Measurements from ENCODE around the gene C1QB.
A peak's percentile ranks its signal among the peaks of the same experiment; 100 is the strongest.

Gene C1QB, protein sequence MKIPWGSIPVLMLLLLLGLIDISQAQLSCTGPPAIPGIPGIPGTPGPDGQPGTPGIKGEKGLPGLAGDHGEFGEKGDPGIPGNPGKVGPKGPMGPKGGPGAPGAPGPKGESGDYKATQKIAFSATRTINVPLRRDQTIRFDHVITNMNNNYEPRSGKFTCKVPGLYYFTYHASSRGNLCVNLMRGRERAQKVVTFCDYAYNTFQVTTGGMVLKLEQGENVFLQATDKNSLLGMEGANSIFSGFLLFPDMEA

DNA sequence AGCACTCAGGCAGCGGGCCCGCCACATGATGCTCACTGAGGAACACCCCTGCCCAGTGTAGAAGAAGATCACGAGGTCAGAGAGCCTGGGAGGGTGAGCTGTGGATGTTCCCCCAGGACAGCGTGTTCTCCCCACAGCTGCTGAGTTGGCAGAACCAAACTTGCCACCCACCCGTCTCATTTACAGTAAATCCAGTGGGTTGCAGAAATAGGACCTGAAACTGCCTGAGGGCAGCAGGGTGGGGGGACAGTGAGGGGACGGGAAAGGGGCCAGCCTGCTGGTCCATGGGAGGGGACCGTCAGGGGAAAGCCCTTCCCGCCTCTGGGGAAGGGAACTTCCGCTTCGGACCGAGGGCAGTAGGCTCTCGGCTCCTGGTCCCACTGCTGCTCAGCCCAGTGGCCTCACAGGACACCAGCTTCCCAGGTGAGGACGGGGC is at the start of gene C1QB:
Gene C1QB, plus strand, starts transcription at position 356 of the 436 bp plus-strand sequence. CDS start 6,227 bp downstream, outside the sequence.
- Mint-ChIP-seq H3K36me3 (ENCODE audit: low read depth) (peaks cover 69% of the 10 kb centered on the region), H3K4me1 (ENCODE audit: low read depth) (peaks cover 79% of the 10 kb centered on the region), H3K9me3 (no peaks in the 10 kb centered on the region), H3K27me3 (peaks cover 25% of the 10 kb centered on the region), H3K4me3 (peak within 1 kb of the TSS; percentile 81), H3K27ac (peak within 1 kb of the TSS; percentile 80)
- intact Hi-C loops (cut with micrococcal nuclease), result no loop called here

DNA sequence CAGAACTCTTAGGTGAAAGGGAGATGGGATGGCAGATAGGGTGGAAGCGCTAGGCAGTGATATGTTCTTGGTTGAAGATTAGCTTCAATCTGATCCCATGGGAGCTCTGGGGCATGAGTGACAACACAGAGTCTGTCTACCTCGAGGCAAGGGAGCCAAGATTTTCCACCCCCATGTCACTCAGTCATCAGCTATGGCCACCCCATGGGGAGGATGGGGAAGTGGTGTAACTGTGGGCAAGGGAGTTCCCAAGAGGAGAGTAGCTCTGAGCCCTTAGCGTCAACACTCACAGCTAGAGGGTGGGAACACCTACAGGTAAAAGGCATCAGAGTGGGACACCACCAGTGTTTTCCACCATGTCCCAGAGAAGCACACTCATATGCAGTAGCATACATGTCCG is 46.9 kb upstream of the C1QB start:
- H3K4me1 Mint-ChIP-seq (ENCODE audit: low read depth), result peaks cover 12% of the 10 kb centered on the region
- no peak overlapping the region for H3K27ac Mint-ChIP-seq
- no peaks in the 10 kb centered on the region for H3K36me3 Mint-ChIP-seq (ENCODE audit: low read depth)
- intact Hi-C loops (cut with micrococcal nuclease), result no loop called here
- no peaks in the 10 kb centered on the region for H3K9me3 Mint-ChIP-seq
- H3K27me3 Mint-ChIP-seq, result peaks cover 43% of the 10 kb centered on the region
- H3K4me3 Mint-ChIP-seq, result no peak overlapping the region

DNA sequence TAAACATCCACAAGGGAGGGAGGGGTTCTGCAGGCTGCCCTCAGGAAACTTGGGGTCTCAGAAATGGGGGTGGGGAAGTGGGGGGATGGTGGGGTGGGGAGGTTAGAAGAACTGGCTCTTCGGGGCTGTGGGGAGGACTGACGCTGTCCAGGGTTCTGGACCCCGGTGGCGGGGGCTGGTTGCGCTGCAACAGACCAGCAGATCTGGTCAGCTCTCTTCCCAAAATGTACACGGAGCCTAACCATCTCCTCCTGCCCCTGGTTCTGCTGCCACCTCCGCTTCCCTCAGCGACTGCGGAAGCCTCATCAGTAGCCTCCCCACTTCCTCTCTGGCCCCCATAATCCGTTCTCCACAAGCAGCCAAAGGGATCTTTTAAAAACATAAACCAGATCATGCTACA is 45.9 kb upstream of the C1QB start:
- H3K27me3 Mint-ChIP-seq, result peaks cover 44% of the 10 kb centered on the region
- H3K27ac Mint-ChIP-seq, result no peak overlapping the region
- H3K4me3 Mint-ChIP-seq, result no peak overlapping the region
- H3K36me3 Mint-ChIP-seq (ENCODE audit: low read depth), result no peaks in the 10 kb centered on the region
- no peaks in the 10 kb centered on the region for H3K9me3 Mint-ChIP-seq
- intact Hi-C loops (cut with micrococcal nuclease), result no loop called here
- H3K4me1 Mint-ChIP-seq (ENCODE audit: low read depth), result peaks cover 12% of the 10 kb centered on the region

DNA sequence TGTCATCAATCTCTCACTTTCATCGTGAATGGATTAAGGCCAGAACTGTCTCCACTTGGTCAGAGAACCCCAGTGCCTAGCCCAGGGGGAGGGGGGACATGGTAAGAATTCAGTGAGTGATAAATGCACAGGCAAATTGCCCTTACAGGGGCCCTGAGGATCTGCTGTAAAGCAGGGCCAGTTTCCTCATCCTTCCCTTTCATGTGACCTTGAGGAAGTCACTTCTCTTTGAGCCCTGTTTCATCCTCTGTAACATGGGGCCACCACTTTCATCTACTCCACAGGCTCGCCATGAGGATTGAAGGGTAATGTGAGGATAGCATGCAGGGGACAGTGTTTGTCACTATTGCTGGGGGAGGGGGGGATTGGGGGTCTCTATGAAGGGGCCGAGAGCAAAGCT is 44.7 kb upstream of the C1QB start:
- intact Hi-C loops (cut with micrococcal nuclease), result no loop called here
- no peak overlapping the region for H3K27ac Mint-ChIP-seq
- H3K4me1 Mint-ChIP-seq (ENCODE audit: low read depth), result peaks cover 12% of the 10 kb centered on the region
- H3K36me3 Mint-ChIP-seq (ENCODE audit: low read depth), result no peaks in the 10 kb centered on the region
- H3K9me3 Mint-ChIP-seq, result no peaks in the 10 kb centered on the region
- peaks cover 45% of the 10 kb centered on the region for H3K27me3 Mint-ChIP-seq
- H3K4me3 Mint-ChIP-seq, result no peak overlapping the region

DNA sequence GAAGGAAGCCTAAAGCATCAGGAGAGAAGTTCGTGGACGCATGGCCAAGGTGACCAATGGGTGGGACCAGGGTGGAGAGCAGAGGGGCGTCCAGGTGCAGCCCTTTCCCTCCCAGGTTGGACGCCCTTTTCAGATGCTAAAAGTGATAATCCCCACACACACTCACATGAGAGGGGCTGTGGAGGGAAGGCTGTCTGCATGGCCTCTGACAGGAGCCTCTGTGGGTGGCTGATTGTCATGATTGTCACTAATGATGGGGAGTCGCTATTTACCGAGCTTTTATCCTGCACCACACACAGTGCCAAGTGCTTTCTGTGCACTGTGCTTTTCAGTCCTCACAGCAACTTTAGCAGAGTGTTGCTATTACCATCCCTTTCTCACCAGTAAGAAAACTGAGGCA is 43.7 kb upstream of the C1QB start:
- Mint-ChIP-seq H3K27ac (no peak overlapping the region), H3K9me3 (no peaks in the 10 kb centered on the region), H3K27me3 (peaks cover 41% of the 10 kb centered on the region), H3K4me3 (no peak overlapping the region), H3K36me3 (ENCODE audit: low read depth) (no peaks in the 10 kb centered on the region), H3K4me1 (ENCODE audit: low read depth) (peaks cover 12% of the 10 kb centered on the region)
- intact Hi-C loops (cut with micrococcal nuclease), result no loop called here

DNA sequence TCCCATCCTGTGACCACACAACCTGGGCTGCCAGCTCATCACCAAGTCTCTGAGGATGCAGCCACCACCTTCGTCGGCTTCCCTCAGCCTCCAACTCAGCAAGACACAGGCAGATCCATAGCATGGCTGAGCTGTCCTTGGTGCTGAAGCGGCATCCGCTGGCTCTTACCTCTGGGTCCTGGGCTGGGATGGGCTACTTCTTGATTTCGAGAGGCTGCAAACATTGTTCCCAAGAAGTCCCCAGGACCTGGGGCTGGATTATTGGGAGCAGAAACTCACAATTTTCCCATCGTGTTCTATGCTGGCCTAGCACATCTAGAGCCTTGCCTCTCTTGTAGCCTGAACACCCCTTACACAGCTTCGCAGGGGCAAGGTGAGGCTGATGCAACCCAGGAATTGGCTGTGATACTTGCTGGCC is 41.5 kb upstream of the C1QB start:
- peaks cover 38% of the 10 kb centered on the region for H3K27me3 Mint-ChIP-seq
- H3K4me1 Mint-ChIP-seq (ENCODE audit: low read depth), result peaks cover 12% of the 10 kb centered on the region
- intact Hi-C loops (cut with micrococcal nuclease), result no loop called here
- H3K36me3 Mint-ChIP-seq (ENCODE audit: low read depth), result no peaks in the 10 kb centered on the region
- H3K4me3 Mint-ChIP-seq, result no peak overlapping the region
- H3K27ac Mint-ChIP-seq, result no peak overlapping the region
- no peaks in the 10 kb centered on the region for H3K9me3 Mint-ChIP-seq

DNA sequence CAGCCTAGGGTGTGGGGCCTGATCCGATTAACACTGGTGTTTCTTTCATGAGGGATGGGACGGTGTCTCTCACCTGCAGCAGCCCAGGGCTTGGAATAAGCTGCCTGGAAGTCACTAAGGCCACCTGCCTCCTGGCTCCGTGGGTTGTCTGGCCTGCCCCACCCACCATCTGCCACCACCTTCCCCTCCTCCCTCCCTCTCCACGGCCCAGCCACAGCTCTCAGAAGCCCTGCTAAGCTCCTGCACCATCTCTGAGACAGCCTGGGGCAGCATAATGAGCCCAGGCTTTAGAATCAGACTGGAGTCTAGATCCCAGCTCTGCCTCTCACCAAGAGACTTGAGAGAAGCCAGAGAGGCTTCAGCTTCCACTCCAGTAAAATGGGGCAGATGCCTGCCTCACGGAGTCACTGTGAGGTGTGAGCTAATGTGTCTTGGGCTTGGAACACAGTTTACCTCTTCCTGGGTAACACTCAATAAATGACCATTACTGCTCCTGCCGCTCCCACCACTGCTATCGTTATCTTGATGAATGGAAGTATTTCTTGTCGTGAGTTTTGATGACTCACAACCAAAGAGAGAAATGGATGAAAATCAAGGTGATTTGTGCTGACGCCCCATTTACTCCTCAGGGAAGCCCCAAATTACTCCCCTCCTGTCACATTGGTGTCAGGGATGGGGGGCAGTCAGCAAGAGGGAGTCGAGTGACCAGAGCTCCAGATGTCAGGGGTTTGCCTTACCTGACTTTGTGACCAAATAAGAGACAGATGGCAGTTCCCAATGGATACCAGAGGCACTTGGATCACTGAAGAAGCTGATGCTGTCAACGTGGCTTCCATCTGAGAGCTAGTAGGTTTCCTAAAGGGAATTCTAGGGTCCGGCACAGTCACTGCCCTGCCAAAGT is 40.1 kb upstream of the C1QB start:
- Mint-ChIP-seq H3K27ac (no peak overlapping the region), H3K9me3 (no peaks in the 10 kb centered on the region), H3K27me3 (peaks cover 41% of the 10 kb centered on the region), H3K36me3 (ENCODE audit: low read depth) (no peaks in the 10 kb centered on the region), H3K4me3 (no peak overlapping the region), H3K4me1 (ENCODE audit: low read depth) (peaks cover 3% of the 10 kb centered on the region)
- intact Hi-C loops (cut with micrococcal nuclease), result no loop called here

DNA sequence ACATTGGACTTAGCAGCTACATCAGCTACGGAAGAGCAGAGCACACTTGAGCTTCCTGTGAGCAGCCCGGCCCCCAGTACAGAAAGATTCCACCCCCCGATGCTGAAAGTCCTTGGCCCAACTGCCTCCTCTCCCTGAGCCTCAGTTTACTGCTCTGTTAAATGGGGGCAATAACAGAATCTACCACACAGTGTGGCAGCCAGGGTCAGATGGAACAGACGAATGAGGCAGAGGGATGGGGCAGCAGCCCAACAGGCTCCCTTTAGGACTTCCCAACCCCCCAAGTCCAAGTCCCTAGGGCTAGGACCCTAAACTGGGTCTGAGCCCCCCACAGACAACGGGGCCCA is 39.5 kb upstream of the C1QB start:
- Mint-ChIP-seq H3K9me3 (no peaks in the 10 kb centered on the region), H3K27ac (no peak overlapping the region), H3K4me3 (no peak overlapping the region), H3K27me3 (peaks cover 42% of the 10 kb centered on the region), H3K36me3 (ENCODE audit: low read depth) (no peaks in the 10 kb centered on the region), H3K4me1 (ENCODE audit: low read depth) (no peaks in the 10 kb centered on the region)
- intact Hi-C loops (cut with micrococcal nuclease), result no loop called here

DNA sequence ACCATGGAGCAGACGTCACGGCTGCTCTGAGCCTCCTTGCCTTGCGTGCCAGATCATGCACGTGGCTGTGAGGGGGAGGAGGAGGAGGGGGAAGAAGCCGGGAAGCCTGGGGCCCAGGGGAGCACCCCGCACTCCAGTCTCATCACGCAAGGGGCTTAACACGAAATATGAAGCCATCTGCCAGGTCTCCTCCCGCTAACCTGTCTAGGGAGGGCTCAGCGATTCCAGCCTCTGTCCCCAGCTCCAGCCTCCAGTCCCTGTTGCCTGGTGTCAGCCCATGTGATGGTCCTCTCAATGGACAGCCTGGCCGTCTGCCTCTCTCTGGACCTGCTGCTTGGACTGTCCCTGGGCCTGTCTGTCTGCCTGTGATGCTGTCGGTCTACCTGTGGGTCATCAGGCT is 39.1 kb upstream of the C1QB start:
- Mint-ChIP-seq H3K36me3 (ENCODE audit: low read depth) (no peaks in the 10 kb centered on the region), H3K27ac (no peak overlapping the region), H3K4me1 (ENCODE audit: low read depth) (no peaks in the 10 kb centered on the region), H3K9me3 (no peaks in the 10 kb centered on the region), H3K4me3 (no peak overlapping the region), H3K27me3 (peaks cover 41% of the 10 kb centered on the region)
- intact Hi-C loops (cut with micrococcal nuclease), result no loop called here

DNA sequence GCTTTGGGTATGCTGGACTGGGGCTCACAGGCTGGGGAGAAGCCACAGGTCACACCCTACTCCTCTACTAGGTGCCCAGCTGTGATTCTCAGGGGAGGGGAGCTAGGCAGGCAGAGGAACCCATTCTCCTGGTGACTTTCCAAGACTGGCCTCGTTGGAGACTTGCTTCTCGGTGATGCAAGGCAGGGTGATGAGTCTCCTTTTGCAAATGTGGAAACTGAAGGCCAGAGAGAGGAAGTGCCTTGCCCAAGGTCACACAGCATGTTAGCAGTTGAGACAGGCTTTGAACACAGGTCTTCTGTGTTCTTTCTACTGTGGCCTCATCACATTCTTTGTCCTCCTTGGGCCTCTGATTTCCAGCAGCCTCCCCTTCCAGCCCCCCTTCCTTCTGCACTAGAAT is 37.1 kb upstream of the C1QB start:
- Mint-ChIP-seq H3K4me3 (no peak overlapping the region), H3K27ac (no peak overlapping the region), H3K9me3 (no peaks in the 10 kb centered on the region), H3K4me1 (ENCODE audit: low read depth) (no peaks in the 10 kb centered on the region), H3K27me3 (peaks cover 41% of the 10 kb centered on the region), H3K36me3 (ENCODE audit: low read depth) (no peaks in the 10 kb centered on the region)
- intact Hi-C loops (cut with micrococcal nuclease), result no loop called here

DNA sequence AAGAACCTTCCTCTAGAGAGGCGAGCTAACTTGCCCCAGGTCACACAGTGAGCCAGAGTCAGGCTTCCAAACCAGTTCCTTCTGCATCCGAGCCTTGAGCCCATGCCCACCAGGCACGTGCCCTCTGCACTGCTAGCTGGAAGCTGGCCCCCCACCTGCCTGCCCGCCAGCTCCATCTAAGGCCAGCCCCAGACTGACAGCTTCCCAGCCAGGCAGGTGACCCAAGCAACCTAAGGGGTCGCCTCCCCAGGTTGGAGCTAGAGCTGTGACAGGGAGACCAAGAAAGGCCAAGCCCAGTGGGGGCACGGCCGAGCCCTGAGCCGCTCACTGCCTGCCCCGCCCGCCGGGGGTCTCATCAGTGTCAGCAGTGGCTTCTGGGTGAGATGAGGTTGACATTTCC is 36.5 kb upstream of the C1QB start:
- H3K4me3 Mint-ChIP-seq, result no peak overlapping the region
- intact Hi-C loops (cut with micrococcal nuclease), result no loop called here
- no peaks in the 10 kb centered on the region for H3K9me3 Mint-ChIP-seq

DNA sequence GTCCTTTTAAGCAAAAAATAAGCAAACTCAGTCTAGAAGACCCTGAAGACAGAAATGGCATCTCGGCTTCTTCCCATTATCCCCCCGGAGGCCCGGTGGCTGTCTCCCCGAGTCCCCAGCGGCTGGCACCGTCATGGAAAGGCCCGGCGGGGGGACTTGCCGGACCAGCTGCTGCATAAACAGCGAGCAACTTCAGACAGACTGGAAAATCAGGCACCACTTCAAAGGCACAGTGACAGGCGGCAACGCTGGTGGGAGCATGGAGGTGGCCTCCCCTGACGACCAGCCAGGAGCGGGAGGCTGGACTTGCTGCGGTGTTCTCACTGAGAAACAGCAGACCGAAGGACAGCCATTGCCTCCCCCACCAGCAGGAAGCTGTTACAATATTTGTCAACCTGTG is 35.0 kb upstream of the C1QB start:
- peaks cover 50% of the 10 kb centered on the region for H3K27me3 Mint-ChIP-seq

More for the DNA sequence above, 36.5 kb upstream of the C1QB start:
- H3K27me3 Mint-ChIP-seq, result peaks cover 46% of the 10 kb centered on the region
- no peak overlapping the region for H3K27ac Mint-ChIP-seq
- no peaks in the 10 kb centered on the region for H3K4me1 Mint-ChIP-seq (ENCODE audit: low read depth)
- H3K36me3 Mint-ChIP-seq (ENCODE audit: low read depth), result no peaks in the 10 kb centered on the region

DNA sequence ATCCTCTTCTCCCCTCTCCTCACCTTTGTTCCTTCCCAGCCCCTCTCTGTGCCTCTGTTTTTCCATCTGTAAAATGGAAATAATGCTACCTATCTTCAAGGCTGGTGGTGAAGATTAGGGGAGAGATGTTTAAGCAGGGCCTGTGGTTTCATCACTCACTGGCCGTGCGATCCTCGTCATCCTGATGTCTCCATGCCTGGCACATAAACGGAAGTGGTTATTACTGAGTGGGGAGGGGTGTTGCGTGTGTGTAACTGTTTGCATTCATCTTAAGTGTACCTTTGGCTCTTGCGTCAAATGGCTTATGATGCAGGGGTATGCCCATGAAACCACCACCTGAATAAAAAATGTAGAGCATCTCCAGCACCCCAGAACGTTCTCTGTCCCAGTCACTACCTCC is 33.8 kb upstream of the C1QB start:
- Mint-ChIP-seq H3K4me1 (ENCODE audit: low read depth) (no peaks in the 10 kb centered on the region), H3K9me3 (no peaks in the 10 kb centered on the region), H3K27ac (no peak overlapping the region), H3K27me3 (peaks cover 48% of the 10 kb centered on the region), H3K36me3 (ENCODE audit: low read depth) (no peaks in the 10 kb centered on the region), H3K4me3 (no peak overlapping the region)
- intact Hi-C loops (cut with micrococcal nuclease), result no loop called here

More for the DNA sequence above, 35.0 kb upstream of the C1QB start:
- H3K4me1 Mint-ChIP-seq (ENCODE audit: low read depth), result no peaks in the 10 kb centered on the region
- no peaks in the 10 kb centered on the region for H3K36me3 Mint-ChIP-seq (ENCODE audit: low read depth)
- no peaks in the 10 kb centered on the region for H3K9me3 Mint-ChIP-seq
- intact Hi-C loops (cut with micrococcal nuclease), result no loop called here
- H3K4me3 Mint-ChIP-seq, result no peak overlapping the region
- no peak overlapping the region for H3K27ac Mint-ChIP-seq

DNA sequence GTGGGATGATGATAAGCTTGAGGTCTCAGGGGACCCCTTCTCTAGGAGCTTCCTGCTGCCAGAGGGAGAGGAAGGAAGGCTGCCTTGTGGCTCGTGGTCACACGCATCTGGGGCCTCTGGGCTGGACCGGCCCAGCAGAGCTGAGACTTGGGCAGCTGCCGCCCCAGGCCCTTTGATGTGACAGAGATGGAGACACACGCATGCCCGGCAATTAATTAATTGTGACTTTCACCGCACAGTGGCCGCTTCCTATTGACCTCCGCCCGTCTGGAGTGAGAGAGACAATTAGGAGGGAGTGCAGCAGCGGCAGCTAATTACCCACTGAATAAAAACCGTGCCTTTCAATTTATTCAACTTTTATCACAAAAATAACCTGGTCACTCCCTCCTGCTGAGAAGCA is 33.2 kb upstream of the C1QB start:
- Mint-ChIP-seq H3K9me3 (no peaks in the 10 kb centered on the region), H3K4me3 (no peak overlapping the region), H3K27ac (no peak overlapping the region), H3K4me1 (ENCODE audit: low read depth) (no peaks in the 10 kb centered on the region), H3K27me3 (peaks cover 48% of the 10 kb centered on the region), H3K36me3 (ENCODE audit: low read depth) (no peaks in the 10 kb centered on the region)
- intact Hi-C loops (cut with micrococcal nuclease), result no loop called here
